GM18858 (cell line): ENCODE data around the gene SMURF1.
A peak's percentile ranks its signal among the peaks of the same experiment; 100 is the strongest.
"Not testable (repeated sequence)": the region's sequence is repeated elsewhere in the genome, so short reads cannot be mapped to it uniquely, and the experiment has no call there.

Experiments used
- ATAC-seq: cut with Tn5 transposase; IDR thresholded peaks from one replicate; pipeline ENCODE4 v1.9.1; 2021; ENCODE audit not compliant: unreplicated experiment

Gene SMURF1

DNA sequence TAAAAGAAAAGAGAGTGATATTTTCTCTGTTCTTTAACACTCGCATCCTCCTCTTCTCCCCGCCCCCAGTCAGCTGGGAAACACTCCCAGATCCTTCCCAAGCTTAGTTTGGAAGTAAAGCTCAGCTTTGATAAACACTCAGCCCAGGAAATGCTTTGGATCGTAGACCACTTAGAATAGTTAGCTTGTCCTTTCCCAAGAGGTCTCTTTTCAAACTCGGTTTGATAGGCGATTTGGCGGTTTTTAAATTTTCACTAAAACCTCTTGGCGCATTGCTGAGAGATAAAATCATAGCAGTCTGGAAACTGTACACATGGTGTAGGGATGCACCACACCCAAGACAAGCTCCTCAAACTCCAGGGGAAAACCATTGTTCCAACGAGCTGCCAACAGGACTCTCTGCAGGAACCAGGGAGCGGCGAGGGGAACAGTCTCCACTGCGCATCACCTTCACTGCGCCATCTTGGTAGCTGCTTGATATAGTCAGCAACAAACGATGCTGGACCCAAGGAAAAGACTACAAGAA lies 22.3 kb downstream of the SMURF1 start:
- ATAC-seq: no peak

DNA sequence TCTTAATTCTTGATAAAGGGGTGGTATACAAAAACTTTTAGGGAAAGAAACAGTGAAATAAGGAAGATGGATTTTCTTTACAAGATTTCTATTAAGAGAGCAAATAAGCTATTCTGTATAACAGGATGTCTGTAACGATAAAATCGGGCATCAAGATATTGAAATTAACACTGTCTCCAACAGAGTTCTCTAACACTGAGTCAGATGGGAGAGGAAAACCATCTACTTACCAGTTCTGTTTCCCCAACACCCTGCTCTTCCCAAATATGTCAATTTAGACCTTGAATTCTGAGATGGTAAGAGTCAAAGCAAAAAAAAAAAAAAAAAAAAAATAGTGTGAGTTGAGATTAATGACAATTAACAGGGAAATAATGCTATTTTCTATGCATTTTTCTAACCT lies 23.0 kb downstream of the SMURF1 start:
- no peak for ATAC-seq

DNA sequence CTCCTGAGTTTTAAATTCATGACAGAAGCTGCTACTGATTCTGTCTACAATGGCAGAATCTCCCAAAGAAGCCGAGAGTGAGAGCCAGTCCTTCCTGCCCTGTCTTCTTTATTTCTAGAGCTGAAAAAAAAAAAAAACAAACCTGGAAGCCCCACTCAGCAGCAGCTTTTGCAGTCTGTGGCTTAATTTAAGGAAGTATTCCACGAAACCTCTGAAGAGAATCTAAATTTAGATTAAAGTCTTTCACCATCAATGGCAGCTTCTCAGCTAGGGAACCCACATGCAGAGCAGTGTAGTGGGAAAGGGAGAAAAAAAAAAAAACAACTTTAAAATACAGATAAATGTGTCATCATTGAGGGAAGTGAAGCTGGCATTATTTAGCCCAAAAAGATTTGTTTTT lies 23.4 kb downstream of the SMURF1 start:
- no peak for ATAC-seq

DNA sequence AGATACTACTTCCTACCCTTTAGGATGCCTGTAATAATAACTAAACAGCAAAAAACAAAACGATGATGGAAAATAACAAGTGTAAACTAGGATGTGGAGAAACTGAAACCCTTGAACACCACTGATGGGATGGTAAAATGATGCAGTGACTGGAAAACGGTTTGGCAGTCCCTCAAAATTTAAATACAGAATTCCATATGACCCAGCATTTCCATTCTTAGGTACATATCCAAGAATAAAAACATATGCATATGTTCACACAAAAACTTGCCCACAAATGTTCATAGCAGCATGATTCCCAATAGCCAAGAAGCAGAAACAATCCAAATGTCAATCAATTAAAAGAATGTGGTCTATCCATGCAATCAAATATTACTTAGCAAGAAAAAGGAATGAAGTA lies 25.8 kb downstream of the SMURF1 start:
- ATAC-seq: no peak

DNA sequence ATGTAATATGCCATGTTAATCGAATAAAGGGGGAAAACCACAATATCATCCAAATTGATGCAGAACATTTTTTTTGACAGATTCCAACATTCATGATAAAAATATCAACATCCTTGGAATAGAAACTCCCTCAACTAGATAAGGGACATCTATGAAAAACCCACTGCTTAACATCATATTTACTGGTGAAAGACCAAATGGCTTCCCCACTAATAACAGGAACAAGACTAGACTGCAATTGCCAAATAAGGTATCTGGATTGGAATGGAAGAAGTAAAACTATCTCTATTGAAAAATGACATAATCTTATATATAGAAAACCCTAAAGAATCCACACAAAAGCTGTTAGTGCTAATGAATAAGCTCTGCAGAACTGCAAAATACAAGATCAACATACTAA lies 27.8 kb downstream of the SMURF1 start:
- no peak for ATAC-seq

DNA sequence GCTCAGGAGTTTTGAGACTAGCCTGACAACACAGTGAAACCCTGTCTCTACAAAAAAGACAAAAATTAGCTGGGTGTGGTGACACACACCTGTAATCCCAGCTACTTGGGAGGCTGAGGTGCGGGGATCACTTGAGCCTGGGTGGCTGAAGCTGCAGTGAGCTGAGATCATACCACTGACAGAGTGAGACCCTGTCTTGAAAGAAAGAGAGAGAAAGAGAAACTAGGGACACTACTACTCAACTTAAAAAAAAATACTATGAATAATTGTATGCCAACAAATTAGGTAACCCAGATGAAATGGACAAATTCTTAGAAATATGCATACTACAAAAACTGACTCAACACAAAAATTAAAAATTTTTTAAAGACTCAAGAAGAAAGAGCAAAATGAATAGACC lies 28.5 kb downstream of the SMURF1 start:
- no peak for ATAC-seq

DNA sequence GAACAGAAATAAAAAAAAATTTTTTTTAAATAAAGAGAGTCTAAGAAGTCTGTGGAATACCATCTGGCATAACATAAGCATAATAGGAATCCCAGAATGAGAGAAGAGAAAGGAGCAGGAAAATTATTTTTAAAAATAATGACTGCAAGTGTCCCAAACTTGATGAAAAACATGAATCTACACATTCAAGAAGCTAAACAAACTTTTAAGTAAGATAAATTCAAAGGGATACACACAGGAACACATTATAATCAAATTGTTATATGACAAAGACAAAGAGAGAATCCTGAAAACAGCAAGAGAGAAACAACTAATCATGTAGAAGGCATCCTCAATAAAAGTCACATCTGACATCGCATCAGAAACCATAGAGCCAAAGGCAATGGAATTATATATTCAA lies 30.9 kb downstream of the SMURF1 start:
- no peak for ATAC-seq

DNA sequence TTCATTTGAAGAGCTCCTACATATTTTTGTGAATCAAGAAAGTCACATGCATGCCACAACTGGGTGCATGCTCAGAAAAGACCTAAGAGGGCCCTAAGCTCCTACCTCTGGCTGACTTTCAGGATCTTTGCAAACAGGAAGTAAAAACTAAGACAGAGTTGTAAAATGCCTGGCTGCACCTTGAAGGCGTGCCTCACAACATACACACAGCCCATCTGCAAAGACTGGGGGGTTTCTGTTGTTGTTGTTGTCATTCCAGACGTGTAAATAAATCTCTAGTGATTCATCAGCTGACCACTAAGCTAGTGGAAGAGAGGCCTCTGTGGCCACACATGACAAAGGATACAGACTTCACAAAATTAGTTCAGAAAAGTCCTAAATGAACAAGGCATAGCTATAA lies 31.8 kb downstream of the SMURF1 start:
- ATAC-seq: peak; percentile 77

DNA sequence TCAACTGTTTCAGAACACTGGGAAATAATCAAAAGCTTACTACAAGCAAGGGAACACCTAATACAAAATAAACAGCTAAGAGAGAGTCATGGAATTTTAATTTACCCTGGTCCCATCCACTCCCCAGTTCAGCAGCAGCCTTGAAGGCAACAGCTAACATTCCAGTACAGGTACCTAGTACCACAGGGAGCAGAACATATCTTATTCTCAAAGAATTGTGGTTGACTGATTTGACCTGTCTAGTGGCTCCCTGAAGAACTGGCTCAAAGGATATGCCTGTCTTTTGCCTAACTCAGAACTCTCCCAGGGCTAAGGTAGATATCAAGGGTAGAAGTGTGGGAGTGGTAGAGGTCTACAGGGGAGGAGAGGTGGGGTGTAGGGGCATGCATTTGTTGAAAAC lies 32.3 kb downstream of the SMURF1 start:
- peak; percentile 18 for ATAC-seq

DNA sequence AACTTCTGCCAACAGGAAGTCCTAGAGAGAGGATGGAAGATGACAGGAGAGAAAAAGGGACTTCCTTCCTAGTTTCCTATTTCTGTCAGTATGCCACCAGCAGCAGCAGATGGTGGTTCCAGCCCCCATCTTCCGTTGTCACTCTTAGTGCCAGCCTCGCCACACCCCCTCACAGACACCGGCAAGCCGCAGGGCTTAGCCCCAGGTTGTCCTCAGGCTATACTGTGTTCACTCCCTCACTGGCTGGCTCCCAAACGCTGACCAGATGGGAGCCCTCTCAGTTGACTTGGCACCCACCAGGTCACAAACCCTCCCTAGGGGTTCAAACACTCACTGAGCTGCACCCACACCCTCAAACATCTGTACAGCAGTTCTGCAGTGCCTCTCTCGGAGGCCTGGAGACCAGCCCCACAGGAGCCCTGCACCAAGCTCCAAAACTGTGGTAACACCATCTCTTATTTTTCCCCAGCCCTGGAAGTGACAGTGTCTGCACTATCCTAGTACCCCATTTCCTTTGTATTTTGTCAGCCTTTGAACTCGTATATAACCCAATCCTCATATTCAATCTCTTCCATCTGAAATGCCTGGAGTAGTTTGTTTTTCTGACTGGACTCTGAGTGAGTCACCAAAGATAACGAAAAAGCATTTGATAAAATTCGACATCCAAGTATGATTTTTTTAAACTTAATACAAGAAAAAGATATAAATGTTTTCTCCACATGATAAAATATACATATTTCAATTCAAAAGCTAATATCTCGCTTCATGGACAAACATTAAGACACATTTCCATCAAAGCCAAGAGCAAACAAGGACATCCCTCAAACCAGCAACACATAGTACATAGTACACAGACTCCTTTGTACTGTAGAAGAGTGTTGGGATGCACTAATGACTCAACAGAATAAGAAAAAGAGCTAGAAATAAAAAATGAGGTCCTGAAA lies 34.5 kb downstream of the SMURF1 start:
- ATAC-seq: no peak

DNA sequence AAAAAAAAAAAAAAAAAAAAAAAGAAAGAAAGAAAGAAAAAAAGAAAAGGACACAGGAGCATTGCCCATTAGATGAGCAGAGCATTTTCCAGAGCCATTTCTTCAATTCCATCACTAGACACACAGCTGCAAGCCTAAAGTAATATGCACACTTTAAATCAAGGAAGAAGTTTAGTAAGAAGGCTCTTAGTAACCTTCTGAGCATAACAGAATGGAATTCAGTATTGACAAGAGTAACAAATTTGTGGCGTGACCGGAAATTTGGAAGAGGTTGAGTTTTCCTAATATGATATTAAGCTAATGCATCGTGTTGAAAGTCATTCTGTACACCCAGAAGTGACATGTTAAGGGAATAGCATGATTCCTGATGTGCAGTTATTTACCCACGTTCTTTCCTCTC lies 35.3 kb downstream of the SMURF1 start:
- no peak for ATAC-seq

DNA sequence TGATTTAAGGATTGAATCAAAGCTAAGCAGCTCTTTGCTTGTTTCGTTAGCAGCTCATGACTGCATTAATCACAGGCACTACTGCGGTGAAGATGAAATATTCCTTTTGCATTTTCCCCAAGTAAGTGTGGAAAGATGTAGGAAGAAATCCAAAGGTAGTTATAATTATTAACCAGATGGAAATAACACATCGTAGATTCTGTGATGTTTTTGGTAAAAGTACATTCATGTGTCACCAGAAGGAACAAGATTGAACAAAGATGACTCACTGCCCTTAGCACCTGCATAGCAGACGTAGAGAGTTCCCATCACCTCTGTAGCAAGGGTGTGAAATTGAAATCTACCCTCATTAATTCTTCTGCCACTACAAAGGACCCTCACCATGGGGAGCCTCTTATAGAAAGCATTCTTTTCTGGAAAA lies 37.1 kb downstream of the SMURF1 start:
- no peak for ATAC-seq

DNA sequence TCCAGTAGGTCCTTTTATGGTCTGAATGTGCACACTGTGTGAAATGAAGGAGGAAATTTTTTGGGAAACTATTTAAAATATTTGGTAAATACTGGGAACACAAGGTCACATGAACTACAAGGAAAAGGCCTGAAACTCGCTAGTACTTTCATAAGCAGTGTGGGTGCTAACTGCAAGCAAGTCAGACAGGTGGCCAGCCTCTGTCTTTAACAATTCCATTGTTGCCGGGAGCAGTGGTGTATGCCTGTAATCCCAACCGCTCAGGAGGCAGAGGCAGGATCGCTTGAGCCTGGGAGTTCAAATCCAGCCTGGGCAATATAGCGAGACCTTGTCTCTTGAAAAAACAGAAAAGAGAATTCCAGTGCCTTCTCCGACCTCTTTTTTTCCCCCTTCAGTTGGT lies 37.5 kb downstream of the SMURF1 start:
- ATAC-seq: no peak

DNA sequence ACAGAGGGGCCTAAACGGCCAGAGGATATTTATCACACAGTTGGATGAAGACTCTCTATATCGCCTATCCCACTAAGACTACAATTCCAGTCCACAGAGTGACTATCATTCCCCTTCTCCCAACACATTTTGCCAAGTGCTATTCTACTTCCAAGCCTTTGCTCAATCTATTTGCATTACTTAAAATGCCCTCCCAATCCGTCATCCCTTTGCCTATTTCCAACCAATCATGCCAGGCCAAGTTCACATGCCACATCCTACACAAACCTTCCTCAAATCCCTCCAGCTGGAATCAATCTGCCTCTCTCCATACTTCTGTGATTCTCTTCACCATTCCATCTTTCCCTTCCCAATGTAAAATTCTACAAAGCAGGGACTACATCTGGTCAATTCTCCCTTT lies 38.2 kb downstream of the SMURF1 start:
- no peak for ATAC-seq

DNA sequence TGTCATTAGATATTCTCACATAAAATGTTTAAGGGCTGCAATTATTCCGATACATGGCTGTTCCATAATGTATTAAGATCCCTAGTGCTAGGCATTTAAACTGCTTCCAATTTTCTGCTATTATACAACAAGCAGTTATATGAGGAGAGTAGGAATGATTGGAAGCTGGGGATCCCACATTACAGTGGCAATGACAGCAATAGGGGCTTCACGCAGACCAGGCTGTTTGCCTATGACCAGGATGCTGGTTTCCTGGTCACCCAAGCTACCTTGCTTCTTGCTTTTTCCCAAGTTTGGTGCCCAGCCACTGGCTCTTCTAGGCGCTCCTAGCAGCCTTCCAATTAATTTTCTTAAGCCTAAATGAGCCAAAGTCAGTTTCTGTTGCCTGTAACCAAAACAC lies 39.3 kb downstream of the SMURF1 start:
- ATAC-seq: no peak

DNA sequence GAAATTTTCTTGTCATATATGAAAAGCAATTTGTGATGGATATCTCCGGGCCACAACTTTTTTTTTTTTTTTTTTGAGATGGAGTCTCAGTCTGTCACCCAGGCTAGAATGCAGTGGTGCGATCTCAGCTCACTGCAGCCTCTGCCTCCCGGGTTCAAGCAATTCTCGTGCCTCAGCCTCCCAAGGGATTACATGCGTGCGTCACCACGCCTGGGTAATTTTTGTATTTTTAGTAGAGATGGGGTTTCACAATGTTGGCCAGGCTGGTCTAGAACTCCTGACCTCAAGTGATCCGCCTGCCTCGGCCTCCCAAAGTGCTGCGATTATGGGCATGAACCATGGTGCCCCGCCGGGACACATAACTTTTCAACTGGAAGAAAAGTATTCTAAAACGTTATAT lies 40.1 kb downstream of the SMURF1 start:
- not testable (repeated sequence) for ATAC-seq

DNA sequence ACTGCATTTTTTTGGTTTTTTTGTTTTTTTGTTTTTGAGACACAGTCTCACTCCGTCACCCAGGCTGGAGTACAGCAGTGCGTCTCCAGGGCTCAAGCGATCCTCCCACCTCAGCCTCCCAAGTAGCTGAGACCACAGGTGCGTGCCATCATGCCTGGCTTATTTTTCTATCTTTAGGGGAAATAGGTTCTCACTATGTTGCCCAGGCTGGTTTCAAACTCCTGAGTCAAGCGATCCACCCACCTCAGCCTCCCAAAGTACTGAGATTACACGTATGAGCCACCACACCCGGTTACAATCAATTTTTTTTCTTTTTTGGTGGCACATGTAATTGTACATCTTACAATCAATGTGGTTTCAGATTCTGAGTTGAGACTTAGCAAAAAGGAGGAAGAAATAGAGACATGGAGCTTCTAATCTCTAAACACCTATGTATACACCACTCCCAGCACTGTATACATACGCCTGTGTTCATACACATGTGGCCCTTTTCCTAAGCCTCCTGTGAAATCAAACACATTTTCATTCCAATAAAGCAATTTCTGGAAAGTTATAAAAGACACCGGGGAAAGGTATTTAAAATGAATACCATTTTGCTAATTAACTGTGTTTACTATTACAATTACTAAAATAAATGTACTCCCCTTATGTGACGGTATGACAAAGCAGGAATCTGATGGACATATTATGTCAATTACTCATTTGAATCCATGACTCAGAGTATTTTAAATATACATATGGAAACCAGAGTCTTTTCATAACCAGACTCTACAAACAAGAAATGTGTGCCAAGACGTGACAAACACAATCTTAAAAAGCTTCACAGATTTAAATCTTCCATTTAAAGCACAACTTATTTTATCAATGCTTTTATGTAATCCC lies 40.9 kb downstream of the SMURF1 start:
- ATAC-seq: no peak

DNA sequence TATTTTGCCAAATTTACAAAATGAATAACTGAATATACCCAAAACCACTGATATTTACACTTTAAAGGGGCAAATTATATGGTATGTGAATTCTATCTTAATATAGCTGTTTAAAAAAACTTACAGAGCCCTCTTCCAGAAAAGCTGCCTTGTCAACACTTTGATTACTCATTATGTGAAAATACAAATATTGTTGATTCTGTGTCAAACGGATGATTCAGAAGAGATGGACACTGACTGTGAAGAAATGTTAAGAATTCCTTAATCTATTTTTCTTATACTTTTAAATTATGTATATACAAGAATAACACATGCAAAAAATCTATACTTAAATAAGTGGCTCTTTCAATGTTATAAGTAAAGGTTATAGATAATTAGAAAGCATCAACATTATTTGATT lies 41.5 kb downstream of the SMURF1 start:
- no peak for ATAC-seq

DNA sequence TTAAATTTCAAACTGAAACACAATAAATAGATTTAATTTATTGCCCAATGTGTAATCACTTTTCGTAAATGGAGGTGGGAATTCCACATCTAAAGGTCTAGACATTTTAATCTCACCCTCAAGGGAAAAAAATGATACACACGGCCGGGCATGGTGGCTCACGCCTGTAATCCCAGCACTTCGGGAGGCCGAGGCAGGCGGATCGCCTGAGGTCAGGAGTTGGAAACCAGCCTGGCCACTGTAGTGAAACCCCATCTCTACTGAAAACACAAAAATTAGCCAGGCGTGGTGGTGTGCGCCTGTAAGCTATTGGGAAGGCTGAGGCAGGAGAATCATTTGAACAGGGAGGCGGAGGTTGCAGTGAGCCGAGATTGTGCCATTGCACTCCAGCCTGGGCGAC lies 42.4 kb downstream of the SMURF1 start:
- ATAC-seq: not testable (repeated sequence)

DNA sequence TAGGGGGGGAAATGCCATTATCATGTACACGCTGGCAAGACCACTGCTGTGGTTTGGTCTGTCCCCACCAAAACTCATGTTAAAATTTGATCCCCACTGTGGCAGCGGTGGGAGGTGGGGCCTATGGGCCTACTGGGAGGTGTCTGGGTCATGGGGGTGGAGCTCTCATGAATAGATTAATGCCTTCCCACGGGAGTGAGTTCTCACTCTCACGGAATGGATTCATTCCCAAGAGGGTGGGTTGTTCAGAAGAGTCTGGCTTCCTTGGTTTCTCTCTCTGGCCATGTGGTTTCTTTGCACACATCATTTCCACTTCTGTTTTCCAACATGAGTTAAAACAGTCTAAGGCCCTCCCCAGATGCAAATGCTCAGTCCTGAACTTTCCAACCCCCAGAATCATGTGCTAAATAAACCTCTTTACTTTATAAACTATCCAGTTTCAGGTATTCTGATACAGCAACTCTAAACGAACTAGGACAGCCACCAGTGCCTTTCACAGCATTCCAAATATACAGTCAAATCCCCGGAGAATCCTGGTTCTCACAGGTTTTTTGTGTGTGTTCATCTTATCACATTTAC lies 44.3 kb downstream of the SMURF1 start:
- no peak for ATAC-seq

DNA sequence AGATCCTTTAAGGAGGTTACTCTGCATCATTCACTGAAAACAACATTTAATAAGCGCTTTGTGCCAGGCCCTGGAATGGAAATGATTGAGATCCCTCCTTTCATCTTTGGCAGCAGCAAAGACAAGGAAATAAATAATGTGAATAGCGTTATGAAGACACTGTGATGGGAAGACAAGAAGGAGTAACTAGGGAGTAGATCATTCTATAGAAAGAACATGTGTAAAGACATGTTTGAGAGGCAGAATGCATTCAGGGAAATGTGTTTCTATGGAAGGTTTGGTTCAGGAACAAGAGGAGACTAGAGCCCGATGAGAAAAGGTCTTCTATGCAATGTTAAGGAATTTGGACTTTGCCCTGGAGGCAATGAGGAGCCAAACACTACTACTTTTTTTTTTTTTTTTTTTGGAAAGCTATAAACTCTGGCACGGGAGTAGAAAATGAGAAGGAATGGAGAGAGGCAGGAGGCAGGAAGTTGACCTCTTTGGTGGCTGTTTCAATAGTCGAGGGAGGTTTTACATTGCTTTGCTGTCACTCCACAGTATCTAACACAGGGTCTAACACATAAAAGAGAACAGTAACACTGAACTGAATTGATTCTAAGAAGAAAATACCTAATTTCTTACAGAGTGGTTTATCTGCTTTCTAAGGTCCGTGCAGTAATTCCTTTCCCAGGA lies 44.9 kb downstream of the SMURF1 start:
- no peak for ATAC-seq
